ENCODE data around the gene PRC1. TPM values are rescaled to one million over a fixed set of nuclear protein-coding genes. Genes with fewer than 3 reads are reported as not detected.
A peak's percentile ranks its signal among the peaks of the same experiment; 100 is the strongest.
"Not testable (repeated sequence)": the region's sequence is repeated elsewhere in the genome, so short reads cannot be mapped to it uniquely, and the experiment has no call there.

PRC1 gene
- total RNA-seq, 3 donors from 2014 or later: 14.4 to 18.8 (median 18.7) TPM

- Mint-ChIP-seq H3K4me3 (no peak overlapping the region), H3K36me3 (ENCODE audit: insufficient read depth) (peaks cover 21% of the 10 kb centered on the region), H3K9me3 (no peaks in the 10 kb centered on the region), H3K27me3 (ENCODE audit: low read depth) (no peaks in the 10 kb centered on the region), H3K4me1 (ENCODE audit: low read depth) (peaks cover 34% of the 10 kb centered on the region)
- ATAC-seq (no peak), DNase-seq (no peak)
These were observed 23.4 kb upstream of the PRC1 start for GRCh38 chr15:91017716-91018115.

- not testable (repeated sequence) for DNase-seq; H3K9me3 Mint-ChIP-seq; ATAC-seq; H3K4me3 Mint-ChIP-seq; H3K27me3 Mint-ChIP-seq (ENCODE audit: low read depth)
- Mint-ChIP-seq H3K4me1 (ENCODE audit: low read depth) (peaks cover 11% of the 10 kb centered on the region), H3K36me3 (ENCODE audit: insufficient read depth) (peaks cover 39% of the 10 kb centered on the region)
These were observed 19.4 kb upstream of the PRC1 start for GRCh38 chr15:91013701-91014100.

- H3K4me3 Mint-ChIP-seq: no peak overlapping the region
- H3K9me3 Mint-ChIP-seq: no peaks in the 10 kb centered on the region
- ATAC-seq (no peak), DNase-seq (no peak)
- H3K36me3 Mint-ChIP-seq (ENCODE audit: insufficient read depth): peaks cover 42% of the 10 kb centered on the region
- no peaks in the 10 kb centered on the region for H3K27me3 Mint-ChIP-seq (ENCODE audit: low read depth)
- no peaks in the 10 kb centered on the region for H3K4me1 Mint-ChIP-seq (ENCODE audit: low read depth)
These were observed 12.9 kb upstream of the PRC1 start for GRCh38 chr15:91007266-91007665.

- Mint-ChIP-seq H3K27me3 (ENCODE audit: low read depth) (no peaks in the 10 kb centered on the region), H3K4me1 (ENCODE audit: low read depth) (no peaks in the 10 kb centered on the region), H3K9me3 (no peaks in the 10 kb centered on the region), H3K36me3 (ENCODE audit: insufficient read depth) (peaks cover 39% of the 10 kb centered on the region), H3K4me3 (no peak overlapping the region)
- ATAC-seq (no peak), DNase-seq (no peak)
These were observed 6.9 kb upstream of the PRC1 start for GRCh38 chr15:91001209-91001608.

GRCh38 chr15:90998737-90999136, 4.4 kb upstream of the PRC1 start:
- ATAC-seq (no peak), DNase-seq (no peak)
- Mint-ChIP-seq H3K4me3 (no peak overlapping the region), H3K9me3 (no peaks in the 10 kb centered on the region), H3K4me1 (ENCODE audit: low read depth) (peaks cover 12% of the 10 kb centered on the region), H3K36me3 (ENCODE audit: insufficient read depth) (peaks cover 28% of the 10 kb centered on the region), H3K27me3 (ENCODE audit: low read depth) (no peaks in the 10 kb centered on the region)

GRCh38 chr15:90994059-90994416, 297 bp downstream of the PRC1 start:
- ATAC-seq (peak; percentile 28 to 39), DNase-seq (peak; percentile 4)
- H3K4me1 Mint-ChIP-seq (ENCODE audit: low read depth): peaks cover 21% of the 10 kb centered on the region
- H3K9me3 Mint-ChIP-seq: no peaks in the 10 kb centered on the region
- H3K36me3 Mint-ChIP-seq (ENCODE audit: insufficient read depth): peaks cover 12% of the 10 kb centered on the region
- H3K27me3 Mint-ChIP-seq (ENCODE audit: low read depth): no peaks in the 10 kb centered on the region
- H3K4me3 Mint-ChIP-seq: peak overlapping the region; percentile 100

- no peaks in the 10 kb centered on the region for H3K27me3 Mint-ChIP-seq (ENCODE audit: low read depth)
- DNase-seq (no peak), ATAC-seq (no peak)
- peaks cover 32% of the 10 kb centered on the region for H3K4me1 Mint-ChIP-seq (ENCODE audit: low read depth)
- H3K4me3 Mint-ChIP-seq: no peak overlapping the region
- H3K9me3 Mint-ChIP-seq: no peaks in the 10 kb centered on the region
- H3K36me3 Mint-ChIP-seq (ENCODE audit: insufficient read depth): no peaks in the 10 kb centered on the region
These were observed 2.6 kb downstream of the PRC1 start for GRCh38 chr15:90991587-90992285.

- DNase-seq (no peak), ATAC-seq (no peak)
- Mint-ChIP-seq H3K4me1 (ENCODE audit: low read depth) (peaks cover 33% of the 10 kb centered on the region), H3K27me3 (ENCODE audit: low read depth) (no peaks in the 10 kb centered on the region), H3K9me3 (no peaks in the 10 kb centered on the region), H3K36me3 (ENCODE audit: insufficient read depth) (no peaks in the 10 kb centered on the region), H3K4me3 (no peak overlapping the region)
These were observed 3.9 kb downstream of the PRC1 start for GRCh38 chr15:90990446-90990845.

- Mint-ChIP-seq H3K9me3 (no peaks in the 10 kb centered on the region), H3K36me3 (ENCODE audit: insufficient read depth) (no peaks in the 10 kb centered on the region), H3K27me3 (ENCODE audit: low read depth) (no peaks in the 10 kb centered on the region), H3K4me1 (ENCODE audit: low read depth) (peaks cover 23% of the 10 kb centered on the region), H3K4me3 (no peak overlapping the region)
- ATAC-seq: no peak
- DNase-seq: no peak
These were observed 5.1 kb downstream of the PRC1 start for GRCh38 chr15:90989040-90989768.

- H3K36me3 Mint-ChIP-seq (ENCODE audit: insufficient read depth): peaks cover 5% of the 10 kb centered on the region
- ATAC-seq (no peak), DNase-seq (no peak)
- H3K27me3 Mint-ChIP-seq (ENCODE audit: low read depth): no peaks in the 10 kb centered on the region
- no peaks in the 10 kb centered on the region for H3K9me3 Mint-ChIP-seq
- peaks cover 22% of the 10 kb centered on the region for H3K4me1 Mint-ChIP-seq (ENCODE audit: low read depth)
- peak overlapping the region; percentile 27 for H3K4me3 Mint-ChIP-seq
These were observed 6.0 kb downstream of the PRC1 start for GRCh38 chr15:90988296-90988695.

GRCh38 chr15:90987561-90988141, 6.7 kb downstream of the PRC1 start:
- Mint-ChIP-seq H3K9me3 (no peaks in the 10 kb centered on the region), H3K36me3 (ENCODE audit: insufficient read depth) (peaks cover 7% of the 10 kb centered on the region), H3K4me3 (no peak overlapping the region), H3K4me1 (ENCODE audit: low read depth) (peaks cover 21% of the 10 kb centered on the region), H3K27me3 (ENCODE audit: low read depth) (no peaks in the 10 kb centered on the region)
- DNase-seq (no peak), ATAC-seq (no peak)

- ATAC-seq (no peak), DNase-seq (no peak)
- Mint-ChIP-seq H3K36me3 (ENCODE audit: insufficient read depth) (peaks cover 10% of the 10 kb centered on the region), H3K9me3 (no peaks in the 10 kb centered on the region), H3K4me3 (no peak overlapping the region), H3K4me1 (ENCODE audit: low read depth) (peaks cover 21% of the 10 kb centered on the region), H3K27me3 (ENCODE audit: low read depth) (no peaks in the 10 kb centered on the region)
These were observed 7.4 kb downstream of the PRC1 start for GRCh38 chr15:90986790-90987507.

GRCh38 chr15:90982135-90982534, 12.2 kb downstream of the PRC1 start:
- H3K36me3 Mint-ChIP-seq (ENCODE audit: insufficient read depth): peaks cover 21% of the 10 kb centered on the region
- H3K9me3 Mint-ChIP-seq: no peaks in the 10 kb centered on the region
- peaks cover 12% of the 10 kb centered on the region for H3K4me1 Mint-ChIP-seq (ENCODE audit: low read depth)
- ATAC-seq (peak; percentile 18 to 30), DNase-seq (no peak)
- no peaks in the 10 kb centered on the region for H3K27me3 Mint-ChIP-seq (ENCODE audit: low read depth)
- H3K4me3 Mint-ChIP-seq: no peak overlapping the region

- Mint-ChIP-seq H3K27me3 (ENCODE audit: low read depth) (no peaks in the 10 kb centered on the region), H3K36me3 (ENCODE audit: insufficient read depth) (peaks cover 21% of the 10 kb centered on the region)
These were observed 12.7 kb downstream of the PRC1 start for GRCh38 chr15:90981681-90982080.

More at GRCh38 chr15:90981681-90982080, 12.7 kb downstream of the PRC1 start:
- H3K4me3 Mint-ChIP-seq: no peak overlapping the region
- no peak for ATAC-seq
- H3K9me3 Mint-ChIP-seq: no peaks in the 10 kb centered on the region
- no peak for DNase-seq
- peaks cover 12% of the 10 kb centered on the region for H3K4me1 Mint-ChIP-seq (ENCODE audit: low read depth)

Measured in activated T-cell treated with anti-CD3 and anti-CD28 coated beads, Interleukin-2, amount 50 U/mL, for 4 hours (primary cell).